K562 (cell line): Measurements from ENCODE around the gene PRTFDC1. TPM values are rescaled to one million over a fixed set of nuclear protein-coding genes. Genes with fewer than 3 reads are reported as not detected.

ENCODE experiments used
- ATF1 ChIP-seq, 2 experiments: fragments of 450-650 bp in 1 of 2; IDR thresholded peaks; 2 replicates each; pipeline ENCODE4 v1.6.1; 2016; ENCODE audit warnings: missing compliant biosample characterization in 1 of 2, missing genetic modification characterization in 1 of 2
- ATF7 ChIP-seq: fragments of 450-650 bp; IDR thresholded peaks from 2 replicates; pipeline ENCODE4 v1.7.1; 2014; ENCODE audit warnings: mild to moderate bottlenecking, moderate library complexity
- BCLAF1 ChIP-seq, 2 experiments: fragments of 450-650 bp in 1 of 2; IDR thresholded peaks; 2 replicates each; pipeline ENCODE4 v1.6.1; 2011 to 2017; ENCODE audit warnings: low read depth in 2 of 2, antibody characterized with exemption in 1 of 2, borderline replicate concordance in 1 of 2, low read length in 1 of 2, mild to moderate bottlenecking in 1 of 2, mixed read lengths in 1 of 2; ENCODE audit not compliant: control insufficient read depth in 1 of 2
- BRD9 ChIP-seq: fragments of 450-650 bp; IDR thresholded peaks from 2 replicates; pipeline ENCODE4 v1.6.1; 2018; ENCODE audit warnings: low read depth; ENCODE audit not compliant: partially characterized antibody
- CBFB ChIP-seq: sonication (generic); formaldehyde crosslinking; IDR thresholded peaks from 2 replicates; pipeline ENCODE4 v1.4.0; 2020; ENCODE audit warnings: mild to moderate bottlenecking, missing genetic modification reagents
- CBX3 ChIP-seq, 2 experiments: IDR thresholded peaks; 1 replicate in 1 of 2; 2 replicates in 1 of 2; pipeline ENCODE4 v1.6.1; 2012; ENCODE audit warnings: inconsistent platforms in 2 of 2, low read length in 2 of 2, borderline replicate concordance in 1 of 2, control low read depth in 1 of 2
- CREB1 ChIP-seq, 2 experiments: sonication (generic) in 1 of 2; formaldehyde crosslinking in 1 of 2; IDR thresholded peaks; 2 replicates each; pipeline versions ENCODE4 v1.6.1 to v1.8.0; 2012 to 2022; ENCODE audit warnings: inconsistent platforms in 1 of 2, mild to moderate bottlenecking in 1 of 2, missing genetic modification reagents in 1 of 2, moderate library complexity in 1 of 2
- DIDO1 ChIP-seq: fragments of 450-650 bp; IDR thresholded peaks from 2 replicates; pipeline ENCODE4 v1.6.1; 2016; ENCODE audit warnings: low read depth, missing biosample characterization, missing genetic modification characterization
- GTF2A2 ChIP-seq: IDR thresholded peaks from 2 replicates; pipeline ENCODE4 v1.6.1; 2016; ENCODE audit warnings: mild to moderate bottlenecking, missing genetic modification characterization, missing compliant biosample characterization
- KDM1A ChIP-seq, 2 experiments: fragments of 450-650 bp; IDR thresholded peaks; 2 replicates each; pipeline ENCODE4 v1.6.1; 2016; ENCODE audit warnings: mild to moderate bottlenecking in 2 of 2
- KLF13 ChIP-seq: fragments of 450-650 bp; IDR thresholded peaks from 2 replicates; pipeline ENCODE4 v1.6.1; 2016; ENCODE audit warnings: missing genetic modification characterization, low read depth, mild to moderate bottlenecking, missing compliant biosample characterization, moderate library complexity, borderline replicate concordance
- MBD2 ChIP-seq: sonication (generic); IDR thresholded peaks from 2 replicates; pipeline ENCODE4 v1.6.1; 2016; ENCODE audit warnings: low read depth, borderline replicate concordance
- MCM3 ChIP-seq: fragments of 450-650 bp; IDR thresholded peaks from 2 replicates; pipeline ENCODE4 v1.6.1; 2016
- MLX ChIP-seq, 2 experiments: fragments of 450-650 bp in 1 of 2; sonication (generic) in 1 of 2; formaldehyde crosslinking; conservative IDR thresholded peaks; 2 replicates each; pipeline versions ENCODE4 v1.4.0 to v1.8.1; 2020 to 2022; ENCODE audit warnings: mild to moderate bottlenecking in 1 of 2, missing genetic modification reagents in 1 of 2
- PCBP1 ChIP-seq: fragments of 200-400 bp; formaldehyde crosslinking; IDR thresholded peaks from 2 replicates; pipeline ENCODE4 v1.6.1; 2018; ENCODE audit warnings: mild to moderate bottlenecking, low read depth, low read length; ENCODE audit not compliant: poor library complexity, severe bottlenecking
- PHB ChIP-seq: fragments of 250-450 bp; sonication (Bioruptor Pico); IDR thresholded peaks from 2 replicates; pipeline ENCODE4 v1.5.0; 2021
- PYGO2 ChIP-seq: fragments of 450-650 bp; IDR thresholded peaks from 2 replicates; pipeline ENCODE4 v1.6.1; 2016; ENCODE audit warnings: mild to moderate bottlenecking, missing genetic modification characterization, moderate library complexity, missing compliant biosample characterization
- RBM22 ChIP-seq: fragments of 200-400 bp; formaldehyde crosslinking; IDR thresholded peaks from 2 replicates; pipeline ENCODE4 v1.6.1; 2018; ENCODE audit warnings: low read length, low read depth; ENCODE audit not compliant: poor library complexity, severe bottlenecking
- SMC3 ChIP-seq: conservative IDR thresholded peaks from 2 replicates; pipeline ENCODE4 v1.6.1; 2011; ENCODE audit warnings: low read depth, low read length, improper control_type of control experiment; ENCODE audit not compliant: insufficient read depth
- TBP ChIP-seq: optimal IDR thresholded peaks from 2 replicates; pipeline ENCODE3; 2011; ENCODE audit warnings: low read depth, low read length, improper control_type of control experiment
- polyA plus RNA-seq, 8 experiments: library from polyadenylated mRNA; depleted of rRNA in 4 of 8; stranded (reverse) in 5 of 8; unstranded in 3 of 8; fragments of >200 nt; fragmentation: Nextera tagmentation in 2 of 8; fragmentation: Illumina TruSeq in 1 of 8; extraction: Ambion mirVana in 2 of 8; extraction: Trizol in 1 of 8; gene quantifications; 2 replicates each; pipeline versions ENCODE4 v1.2.1 to v1.2.3, GENCODE V29; 2011 to 2014; ENCODE audit warnings: inconsistent platforms in 1 of 8, missing spikeins in 1 of 8
- total RNA-seq, 7 experiments: library from RNA; depleted of rRNA in 6 of 7; stranded (reverse); fragments of >200 nt in 6 of 7; fragmentation: Illumina TruSeq in 2 of 7; extraction: Trizol in 2 of 7; gene quantifications; 2 replicates each; pipeline versions ENCODE4 v1.2.1 to v1.2.3, GENCODE V29; 2011 to 2021; ENCODE audit warnings: low replicate concordance in 1 of 7
- TF ChIP-seq, protein P1 (sequence below): IDR thresholded peaks from 3 replicates; pipeline ENCODE4 v1.6.1; 2011; ENCODE audit warnings: borderline replicate concordance, mild to moderate bottlenecking, moderate library complexity; ENCODE audit not compliant: insufficient read length; ENCODE audit errors: extremely low read depth

PRTFDC1 gene
- total and polyA plus RNA-seq, 9 of the 15 experiments (the other 6 are each of a cell fraction or from before 2014, with no cell fraction given) = 7.0 to 27.6 (median 10.0) TPM

GRCh38 chr10:24908793-24909423 lies 43.5 kb downstream of the PRTFDC1 start (continued):
- no peak for TF ChIP-seq KLF13 (tag)
- TF ChIP-seq, protein P1, sequence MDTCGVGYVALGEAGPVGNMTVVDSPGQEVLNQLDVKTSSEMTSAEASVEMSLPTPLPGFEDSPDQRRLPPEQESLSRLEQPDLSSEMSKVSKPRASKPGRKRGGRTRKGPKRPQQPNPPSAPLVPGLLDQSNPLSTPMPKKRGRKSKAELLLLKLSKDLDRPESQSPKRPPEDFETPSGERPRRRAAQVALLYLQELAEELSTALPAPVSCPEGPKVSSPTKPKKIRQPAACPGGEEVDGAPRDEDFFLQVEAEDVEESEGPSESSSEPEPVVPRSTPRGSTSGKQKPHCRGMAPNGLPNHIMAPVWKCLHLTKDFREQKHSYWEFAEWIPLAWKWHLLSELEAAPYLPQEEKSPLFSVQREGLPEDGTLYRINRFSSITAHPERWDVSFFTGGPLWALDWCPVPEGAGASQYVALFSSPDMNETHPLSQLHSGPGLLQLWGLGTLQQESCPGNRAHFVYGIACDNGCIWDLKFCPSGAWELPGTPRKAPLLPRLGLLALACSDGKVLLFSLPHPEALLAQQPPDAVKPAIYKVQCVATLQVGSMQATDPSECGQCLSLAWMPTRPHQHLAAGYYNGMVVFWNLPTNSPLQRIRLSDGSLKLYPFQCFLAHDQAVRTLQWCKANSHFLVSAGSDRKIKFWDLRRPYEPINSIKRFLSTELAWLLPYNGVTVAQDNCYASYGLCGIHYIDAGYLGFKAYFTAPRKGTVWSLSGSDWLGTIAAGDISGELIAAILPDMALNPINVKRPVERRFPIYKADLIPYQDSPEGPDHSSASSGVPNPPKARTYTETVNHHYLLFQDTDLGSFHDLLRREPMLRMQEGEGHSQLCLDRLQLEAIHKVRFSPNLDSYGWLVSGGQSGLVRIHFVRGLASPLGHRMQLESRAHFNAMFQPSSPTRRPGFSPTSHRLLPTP = no peak
- no peak for TF ChIP-seq RBM22
- no peak for TF ChIP-seq MCM3
- TF ChIP-seq CBFB (CRISPR knock-in tag) = no peak
- peak; percentile 41 for TF ChIP-seq BRD9
- no peak for TF ChIP-seq MLX (CRISPR knock-in tag; conservative IDR thresholded peaks at IDR 0.05)
- TF ChIP-seq PHB (CRISPR knock-in tag) = no peak
- no peak for TF ChIP-seq DIDO1 (tag)
- no peak for TF ChIP-seq PCBP1
- TF ChIP-seq KDM1A (IDR thresholded peaks at IDR 0.05) = peak; percentile 31 to 42; a peak in 2 of 4 replicates
- TF ChIP-seq PYGO2 = no peak
- peak; percentile 31; the same call in 1 of the 2 replicates for TF ChIP-seq CREB1 (IDR thresholded peaks at IDR 0.05)
- TF ChIP-seq CREB1 (CRISPR knock-in tag; IDR thresholded peaks at IDR 0.05) = peak; percentile 45; the same call in 1 of the 2 replicates
- peak in 1 of 2 experiments; percentile 65; a peak in 1 of 3 replicates for TF ChIP-seq CBX3 (IDR thresholded peaks at IDR 0.05; ENCODE audit: borderline replicate concordance in 1 of 2, low read length in 2 of 2)
- TF ChIP-seq BCLAF1 (IDR thresholded peaks at IDR 0.05; ENCODE audit: borderline replicate concordance in 1 of 2, control insufficient read depth in 1 of 2, low read depth in 2 of 2, low read length in 1 of 2) = peak in 1 of 2 experiments; percentile 60; a peak in 1 of 4 replicates
- TF ChIP-seq ATF1 (CRISPR knock-in tag; IDR thresholded peaks at IDR 0.05) = no peak
- 0 out of 2 replicates have a peak, but pooled peaks have one; percentile 24 for TF ChIP-seq ATF1 (tag; IDR thresholded peaks at IDR 0.05)
- no peak for TF ChIP-seq MBD2
- TF ChIP-seq TBP = no peak
- no peak for TF ChIP-seq GTF2A2 (tag)
- no peak for TF ChIP-seq SMC3
- TF ChIP-seq ATF7 = peak; percentile 33; the same call in 1 of the 2 replicates
